ENCODE data around the gene GRIN2A.

DNA sequence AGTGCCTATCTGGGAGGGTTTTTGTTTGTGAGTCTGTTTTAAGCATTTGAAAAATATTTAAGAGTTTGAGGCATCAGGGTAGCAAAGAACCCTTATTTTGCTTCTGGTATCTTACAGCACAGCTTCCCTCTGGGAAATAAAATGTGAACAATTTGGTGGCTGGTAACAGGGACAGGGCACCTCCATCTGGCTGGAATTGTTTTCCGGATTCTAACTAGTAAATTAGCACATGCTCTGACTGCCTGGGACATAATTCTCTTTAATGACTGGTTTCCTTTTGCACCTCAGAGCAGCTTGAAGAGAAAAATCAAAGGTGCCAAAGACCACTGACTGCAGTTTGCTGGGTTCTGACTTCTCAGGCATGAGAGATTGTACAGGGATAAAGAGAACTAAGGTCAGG is 469.1 kb downstream of the GRIN2A start:
- TF ChIP-seq ZNF274 (IDR thresholded peaks at IDR 0.05; ENCODE audit: low read depth, low read length) = no peak
- TF ChIP-seq YY1 (IDR thresholded peaks at IDR 0.05; ENCODE audit: insufficient read depth, insufficient read length) = no peak

Measured in NT2/D1 (cell line).